Lower leg skin (tissue), 3 donors: ENCODE data around the gene LAMTOR2.

Experiments used
- POLR2A ChIP-seq, 2 donors: fragments of 450-650 bp; IDR thresholded peaks; one replicate each; pipeline ENCODE4 v1.6.1; 2016 to 2017; ENCODE audit warnings: antibody characterized with exemption in 2 of 2, mild to moderate bottlenecking in 1 of 2, moderate library complexity in 1 of 2
- TF ChIP-seq, protein P1 (sequence below), 3 donors: fragments of 450-650 bp; IDR thresholded peaks; one replicate each; pipeline ENCODE4 v1.5.1; 2016; ENCODE audit warnings: antibody characterized with exemption in 3 of 3, mild to moderate bottlenecking in 3 of 3, moderate library complexity in 2 of 3

DNA sequence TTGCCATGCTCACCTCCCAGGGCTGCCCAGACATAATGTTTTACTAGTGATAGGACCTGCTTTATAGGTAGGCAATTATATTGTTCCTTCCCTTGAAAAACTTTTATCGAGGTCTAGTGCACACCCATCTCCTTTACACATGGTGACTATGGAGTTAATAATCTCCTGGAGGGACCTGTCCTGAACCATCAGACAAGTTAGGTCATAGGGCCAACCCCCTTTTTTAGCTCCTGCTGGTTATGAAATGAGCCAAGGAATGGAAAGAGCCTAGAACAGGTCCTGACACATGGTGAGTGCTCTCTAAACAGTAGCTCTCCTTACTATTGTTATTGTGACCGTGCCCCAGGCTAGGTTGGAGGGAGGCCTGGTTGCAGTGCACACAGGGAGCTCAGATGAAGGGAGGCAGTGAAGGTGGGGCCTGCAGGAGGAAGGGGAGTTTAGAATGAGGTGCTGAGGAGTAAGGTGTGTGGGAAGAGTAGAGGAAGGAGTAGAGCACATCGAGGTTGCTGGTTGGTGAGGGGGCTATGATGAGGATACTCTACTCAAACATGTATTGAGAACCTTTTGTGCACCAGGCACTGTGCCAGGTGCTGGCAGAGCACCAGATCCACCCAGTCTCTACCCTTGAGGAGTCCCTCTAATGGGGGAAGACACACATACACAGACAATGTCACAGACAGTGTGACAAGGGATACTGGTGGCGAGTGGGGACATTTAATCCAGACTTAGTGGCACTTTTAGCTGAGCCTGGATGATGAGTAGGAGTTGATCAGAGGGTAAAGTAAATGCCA lies 45.8 kb downstream of the LAMTOR2 start:
- TF ChIP-seq, protein P1, sequence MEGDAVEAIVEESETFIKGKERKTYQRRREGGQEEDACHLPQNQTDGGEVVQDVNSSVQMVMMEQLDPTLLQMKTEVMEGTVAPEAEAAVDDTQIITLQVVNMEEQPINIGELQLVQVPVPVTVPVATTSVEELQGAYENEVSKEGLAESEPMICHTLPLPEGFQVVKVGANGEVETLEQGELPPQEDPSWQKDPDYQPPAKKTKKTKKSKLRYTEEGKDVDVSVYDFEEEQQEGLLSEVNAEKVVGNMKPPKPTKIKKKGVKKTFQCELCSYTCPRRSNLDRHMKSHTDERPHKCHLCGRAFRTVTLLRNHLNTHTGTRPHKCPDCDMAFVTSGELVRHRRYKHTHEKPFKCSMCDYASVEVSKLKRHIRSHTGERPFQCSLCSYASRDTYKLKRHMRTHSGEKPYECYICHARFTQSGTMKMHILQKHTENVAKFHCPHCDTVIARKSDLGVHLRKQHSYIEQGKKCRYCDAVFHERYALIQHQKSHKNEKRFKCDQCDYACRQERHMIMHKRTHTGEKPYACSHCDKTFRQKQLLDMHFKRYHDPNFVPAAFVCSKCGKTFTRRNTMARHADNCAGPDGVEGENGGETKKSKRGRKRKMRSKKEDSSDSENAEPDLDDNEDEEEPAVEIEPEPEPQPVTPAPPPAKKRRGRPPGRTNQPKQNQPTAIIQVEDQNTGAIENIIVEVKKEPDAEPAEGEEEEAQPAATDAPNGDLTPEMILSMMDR (IDR thresholded peaks at IDR 0.05), result no peak
- no peak for TF ChIP-seq POLR2A (IDR thresholded peaks at IDR 0.05)
